HG03039 (cell line): ENCODE results near the gene VTN.

Experiments
- ATAC-seq: cut with Tn5 transposase; IDR thresholded peaks from one replicate; pipeline ENCODE4 v1.9.1; 2021; ENCODE audit warnings: mild to moderate bottlenecking, moderate library complexity; ENCODE audit not compliant: unreplicated experiment

The VTN gene

DNA sequence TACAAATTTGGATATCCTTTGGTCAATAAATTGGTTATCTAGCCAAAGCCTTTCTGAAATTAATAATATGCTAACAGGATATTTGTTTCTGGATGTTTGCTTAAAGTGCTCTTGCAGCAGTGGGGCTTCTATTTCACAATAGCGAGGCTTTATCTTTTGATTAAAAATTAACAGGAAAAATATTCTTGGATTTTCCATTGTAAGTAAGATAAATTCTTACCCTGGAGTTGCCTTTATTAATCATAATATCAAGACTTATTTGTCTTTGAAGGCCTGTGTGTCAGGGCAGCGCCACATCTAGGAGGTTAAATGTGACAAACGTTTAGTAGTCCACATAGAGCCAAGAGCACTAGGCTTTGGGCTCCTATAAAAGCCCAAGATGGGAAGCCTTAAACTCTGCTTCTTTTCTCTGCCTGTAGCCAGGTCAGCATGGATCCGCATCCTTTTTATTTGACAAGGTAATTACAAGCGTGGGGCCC lies 45.8 kb downstream of the VTN start:
- ATAC-seq: no peak

DNA sequence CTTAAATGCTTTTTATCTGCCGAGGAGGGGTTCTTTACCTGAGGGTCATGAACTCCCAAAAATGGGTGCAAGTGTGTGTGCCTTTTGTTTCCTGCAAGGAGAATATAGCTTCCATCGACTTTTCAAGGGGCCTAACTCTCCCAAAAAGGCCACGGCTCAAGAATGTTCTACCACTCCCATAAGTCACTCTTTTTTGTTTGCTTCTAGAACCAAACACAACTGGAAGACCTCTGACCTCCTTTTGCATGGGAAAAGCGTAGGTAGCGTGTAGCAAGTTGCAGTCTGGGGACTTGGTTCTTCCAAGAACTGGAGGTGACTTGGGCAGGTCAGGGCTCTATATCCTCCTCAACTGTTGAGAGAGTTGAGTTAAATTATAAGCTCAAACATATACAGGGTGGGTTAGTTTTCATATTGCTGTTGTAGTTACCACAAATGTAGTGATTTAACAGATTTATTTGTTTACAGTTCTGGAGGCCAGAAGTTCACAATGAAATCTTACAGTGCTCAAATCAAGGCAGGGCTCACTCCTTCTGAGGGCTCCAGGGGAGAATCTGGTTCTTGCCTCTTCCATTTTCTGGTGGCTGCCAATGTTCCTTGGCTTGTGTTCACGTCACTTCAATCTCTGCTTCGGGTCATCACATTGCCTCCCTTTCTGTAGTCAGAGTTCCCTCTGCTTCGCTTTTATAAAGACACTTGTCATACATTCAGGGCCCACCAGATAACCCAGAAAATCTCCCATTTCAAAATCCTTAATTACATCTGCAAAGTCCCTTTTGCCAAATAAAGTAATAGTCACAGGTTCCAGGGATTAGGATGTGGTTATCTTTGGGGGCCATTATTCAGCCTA lies 49.7 kb downstream of the VTN start:
- ATAC-seq: no peak

GRCh38 chr17:28319598-28319935 lies 50.5 kb downstream of the VTN start:
- ATAC-seq: no peak

DNA sequence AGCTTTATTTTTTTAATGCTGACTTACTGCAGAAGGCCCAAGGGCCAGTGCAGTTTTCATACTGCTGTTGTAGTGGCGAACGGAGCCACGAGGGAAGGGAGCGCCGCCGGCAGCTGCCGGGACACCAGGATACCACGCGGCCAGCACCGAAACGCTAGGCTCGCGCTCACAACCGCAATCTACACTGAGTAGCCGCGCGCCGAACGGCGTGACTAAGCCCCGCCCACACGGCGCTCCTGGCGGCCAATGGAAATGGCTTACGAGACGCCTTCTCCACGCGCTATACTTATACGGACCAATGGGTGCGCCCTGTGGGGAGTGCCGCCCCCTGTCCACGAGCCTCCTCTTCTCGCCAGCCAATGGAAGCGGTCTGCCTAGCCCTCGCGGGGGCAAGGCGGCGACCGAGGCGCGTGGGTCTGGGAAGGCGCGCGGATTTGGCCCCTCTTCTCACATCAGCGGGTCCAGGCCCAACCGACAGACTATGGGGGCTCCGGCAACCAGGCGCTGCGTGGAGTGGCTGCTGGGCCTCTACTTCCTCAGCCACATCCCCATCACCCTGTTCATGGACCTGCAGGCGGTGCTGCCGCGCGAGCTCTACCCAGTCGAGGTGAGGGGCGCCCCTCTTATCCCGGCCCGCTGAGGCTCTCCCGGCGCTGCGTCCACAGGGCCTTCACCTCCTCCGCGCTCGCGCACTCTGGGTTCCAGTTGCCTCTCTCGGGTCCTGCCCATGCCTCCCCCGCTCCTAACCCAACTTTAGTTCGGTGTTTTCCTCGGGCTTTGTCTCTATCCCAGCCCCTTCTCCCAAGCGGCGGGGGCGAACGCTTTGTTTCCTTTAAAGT lies 51.1 kb downstream of the VTN start, which contains the start of gene TMEM97:
Gene TMEM97, plus strand, starts transcription at position 442 of the 839 bp plus-strand sequence. Its CDS starts 40 bp downstream, at position 482.
- peak; percentile 92 for ATAC-seq

GRCh38 chr17:28317966-28318758 lies 51.9 kb downstream of the VTN start:
- no peak for ATAC-seq
